PC-3 (cell line): ENCODE measurements around the gene GORAB.

Experiments used
- EZH2 ChIP-seq: fragments of 300-600 bp; sonication (generic); IDR thresholded peaks from one replicate; pipeline ENCODE4 v1.6.1; 2017; ENCODE audit warnings: antibody characterized with exemption, mild to moderate bottlenecking, low read length; ENCODE audit not compliant: unreplicated experiment
- EZH2phosphoT487 ChIP-seq: fragments of 300-600 bp; sonication (generic); IDR thresholded peaks from 2 replicates; pipeline ENCODE4 v1.6.1; 2018; ENCODE audit warnings: mild to moderate bottlenecking, antibody characterized with exemption, low read length, borderline replicate concordance
- TF ChIP-seq, protein P1 (sequence below): fragments of 300-600 bp; sonication (generic); conservative IDR thresholded peaks from 2 replicates; pipeline ENCODE4 v1.5.1; 2017; ENCODE audit warnings: antibody characterized with exemption, low read depth, mild to moderate bottlenecking, low read length

DNA sequence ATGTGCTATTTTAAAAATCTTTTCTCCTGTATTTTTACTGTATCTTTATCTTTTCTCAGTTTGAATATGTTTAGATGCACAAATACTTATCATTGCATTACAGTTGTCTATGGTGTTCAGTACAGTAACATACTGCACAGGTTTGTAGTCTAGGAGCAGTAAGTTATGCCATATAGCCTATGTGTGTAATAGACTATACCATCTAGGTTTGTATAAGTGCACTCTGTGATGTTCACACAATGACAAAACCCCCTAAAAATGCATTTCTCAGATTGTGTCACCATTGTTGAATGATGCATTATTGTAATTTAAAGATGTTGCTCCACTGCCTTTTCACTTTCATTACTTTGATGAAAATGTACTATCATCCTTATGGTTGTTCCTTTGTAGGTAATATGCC, 67.1 kb downstream of the GORAB start:
- TF ChIP-seq, protein P1, sequence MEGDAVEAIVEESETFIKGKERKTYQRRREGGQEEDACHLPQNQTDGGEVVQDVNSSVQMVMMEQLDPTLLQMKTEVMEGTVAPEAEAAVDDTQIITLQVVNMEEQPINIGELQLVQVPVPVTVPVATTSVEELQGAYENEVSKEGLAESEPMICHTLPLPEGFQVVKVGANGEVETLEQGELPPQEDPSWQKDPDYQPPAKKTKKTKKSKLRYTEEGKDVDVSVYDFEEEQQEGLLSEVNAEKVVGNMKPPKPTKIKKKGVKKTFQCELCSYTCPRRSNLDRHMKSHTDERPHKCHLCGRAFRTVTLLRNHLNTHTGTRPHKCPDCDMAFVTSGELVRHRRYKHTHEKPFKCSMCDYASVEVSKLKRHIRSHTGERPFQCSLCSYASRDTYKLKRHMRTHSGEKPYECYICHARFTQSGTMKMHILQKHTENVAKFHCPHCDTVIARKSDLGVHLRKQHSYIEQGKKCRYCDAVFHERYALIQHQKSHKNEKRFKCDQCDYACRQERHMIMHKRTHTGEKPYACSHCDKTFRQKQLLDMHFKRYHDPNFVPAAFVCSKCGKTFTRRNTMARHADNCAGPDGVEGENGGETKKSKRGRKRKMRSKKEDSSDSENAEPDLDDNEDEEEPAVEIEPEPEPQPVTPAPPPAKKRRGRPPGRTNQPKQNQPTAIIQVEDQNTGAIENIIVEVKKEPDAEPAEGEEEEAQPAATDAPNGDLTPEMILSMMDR: no peak
- no peak for TF ChIP-seq EZH2
- TF ChIP-seq EZH2phosphoT487: no peak
